Measurements from ENCODE around the gene POPDC3. TPM values are rescaled to one million over a fixed set of nuclear protein-coding genes. Genes with fewer than 3 reads are reported as not detected.
"Not testable (repeated sequence)": the region's sequence is repeated elsewhere in the genome, so short reads cannot be mapped to it uniquely, and the experiment has no call there.

The POPDC3 gene
- total RNA-seq, 8 experiments from 2014 or later = 1.8 to 19.1 (median 4.8) TPM

- in situ Hi-C loops (cut with MboI; ENCODE audit: low pct_unique_long_range_greater_than_20kb in 2 of 9, low sequenced_read_pairs in 9 of 9, unreplicated experiment in 9 of 9) = no loop called here
- peak in 1 of 8 experiments; percentile 41 for ATAC-seq (replicated peaks in 6 of 8)
- H3K27ac ChIP-seq = no peak overlapping the region
- 34 to 100% (median 75%) methylated on average over 1 to 7 of the region's 7 CpGs for WGBS, 10 experiments
- no peak overlapping the region for H3K4me3 ChIP-seq
- no peaks in the 10 kb centered on the region for H3K4me1 ChIP-seq (replicated peaks in 1 of 2)
Observed at GRCh38 chr6:105192707-105193465, 13.1 kb upstream of the POPDC3 start.

DNA sequence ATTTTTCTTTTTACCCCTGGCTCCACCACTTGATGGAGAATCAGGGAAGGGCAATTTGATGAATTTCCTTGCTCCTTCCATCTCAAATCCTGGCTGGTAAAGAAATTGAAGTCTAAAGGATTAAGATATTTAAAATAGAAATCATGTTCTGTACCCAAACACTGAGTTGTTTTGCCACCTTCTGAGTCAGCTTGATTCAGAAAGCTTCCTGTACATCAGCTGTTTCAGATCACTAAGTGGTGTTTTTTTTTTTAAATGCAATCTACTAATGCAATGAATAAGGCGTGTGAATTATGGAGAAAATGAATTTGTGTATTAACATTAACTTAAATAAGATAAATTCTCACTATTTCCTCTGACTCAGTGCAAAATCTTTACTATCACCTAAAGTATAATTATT lies 11.5 kb upstream of the POPDC3 start:
- 0 to 100% (median 63%) methylated on average over 1 of the region's 1 CpG; no CpG with 5 or more reads in 3 of the 10 experiments for WGBS, 10 experiments
- ATAC-seq (replicated peaks in 6 of 8) = no peak
- H3K4me1 ChIP-seq (replicated peaks in 1 of 2) = no peaks in the 10 kb centered on the region
- in situ Hi-C loops (cut with MboI; ENCODE audit: low pct_unique_long_range_greater_than_20kb in 2 of 9, low sequenced_read_pairs in 9 of 9, unreplicated experiment in 9 of 9) = no loop called here
- H3K27ac ChIP-seq = no peak overlapping the region
- H3K4me3 ChIP-seq = no peak overlapping the region

GRCh38 chr6:105189026-105189820 lies 9.4 kb upstream of the POPDC3 start:
- ATAC-seq (replicated peaks in 6 of 8) = no peak
- H3K4me1 ChIP-seq (replicated peaks in 1 of 2) = no peaks in the 10 kb centered on the region
- no peak overlapping the region for H3K27ac ChIP-seq
- in situ Hi-C loops (cut with MboI; ENCODE audit: low pct_unique_long_range_greater_than_20kb in 2 of 9, low sequenced_read_pairs in 9 of 9, unreplicated experiment in 9 of 9) = no loop called here
- H3K4me3 ChIP-seq = no peak overlapping the region
- 55 to 100% (median 87%) methylated on average over 1 to 10 of the region's 10 CpGs; no CpG with 5 or more reads in 1 of the 10 experiments for WGBS, 10 experiments

DNA sequence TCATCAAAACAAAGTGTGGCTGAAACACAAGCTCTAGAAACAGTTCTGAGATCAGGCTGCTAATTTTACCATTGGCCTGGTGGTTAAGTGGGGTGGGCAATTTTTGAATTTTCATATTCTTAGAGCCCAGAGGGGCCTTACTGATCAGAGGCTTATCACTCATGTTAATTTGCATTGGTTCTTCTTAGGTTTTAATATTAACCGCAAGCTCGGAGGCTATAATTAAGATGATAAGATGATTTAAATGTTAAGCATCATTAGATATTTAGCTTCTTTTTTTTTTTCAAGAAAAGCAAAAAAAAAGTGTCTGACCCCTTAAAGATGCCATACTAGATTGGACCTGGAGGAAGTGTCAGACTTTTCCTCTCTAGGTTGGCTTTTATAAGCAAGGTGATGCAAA lies 8.4 kb upstream of the POPDC3 start:
- no peaks in the 10 kb centered on the region for H3K4me1 ChIP-seq (replicated peaks in 1 of 2)

GRCh38 chr6:105186576-105186975 lies 6.8 kb upstream of the POPDC3 start:
- no peak overlapping the region for H3K4me3 ChIP-seq
- 70 to 100% (median 100%) methylated on average over 1 to 2 of the region's 2 CpGs; no CpG with 5 or more reads in 4 of the 10 experiments for WGBS, 10 experiments
- in situ Hi-C loops (cut with MboI; ENCODE audit: low pct_unique_long_range_greater_than_20kb in 2 of 9, low sequenced_read_pairs in 9 of 9, unreplicated experiment in 9 of 9) = no loop called here
- no peak for ATAC-seq (replicated peaks in 6 of 8)
- no peak overlapping the region for H3K27ac ChIP-seq
- H3K4me1 ChIP-seq (replicated peaks in 1 of 2) = no peaks in the 10 kb centered on the region

More for the DNA sequence above, 8.4 kb upstream of the POPDC3 start:
- WGBS, 10 experiments = 84 to 100% (median 96%) methylated on average over 1 to 2 of the region's 2 CpGs; no CpG with 5 or more reads in 1 of the 10 experiments
- no peak overlapping the region for H3K27ac ChIP-seq
- H3K4me3 ChIP-seq = no peak overlapping the region
- ATAC-seq (replicated peaks in 6 of 8) = no peak
- in situ Hi-C loops (cut with MboI; ENCODE audit: low pct_unique_long_range_greater_than_20kb in 2 of 9, low sequenced_read_pairs in 9 of 9, unreplicated experiment in 9 of 9) = no loop called here

DNA sequence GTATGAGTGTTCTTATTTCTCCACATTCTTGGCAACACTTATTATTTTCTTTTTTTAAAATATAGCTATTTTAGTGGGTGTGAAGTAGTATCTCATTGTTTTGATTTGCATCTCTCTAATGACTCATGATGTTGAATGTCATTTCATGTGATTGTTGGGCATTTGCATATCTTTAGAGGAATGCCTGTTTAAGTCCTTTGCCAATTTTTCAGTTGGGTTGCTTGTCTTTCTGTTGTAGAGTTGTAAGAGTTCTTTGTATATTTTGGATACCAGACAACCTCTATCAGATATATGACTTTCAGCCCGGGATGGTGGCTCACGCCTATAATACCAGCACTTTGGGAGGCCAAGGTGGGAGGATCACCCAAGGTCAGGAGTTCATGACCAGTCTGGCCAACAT lies 5.1 kb upstream of the POPDC3 start:
- ATAC-seq (replicated peaks in 6 of 8) = peak in 2 of 8 experiments; percentile 90 to 92
- Histone ChIP-seq H3K4me3 (no peak overlapping the region), H3K27ac (no peak overlapping the region), H3K4me1 (replicated peaks in 1 of 2) (no peaks in the 10 kb centered on the region)
- 0 to 100% (median 47%) methylated on average over 1 to 2 of the region's 2 CpGs; no CpG with 5 or more reads in 4 of the 10 experiments for WGBS, 10 experiments
- in situ Hi-C loops (cut with MboI; ENCODE audit: low pct_unique_long_range_greater_than_20kb in 2 of 9, low sequenced_read_pairs in 9 of 9, unreplicated experiment in 9 of 9) = no loop called here

GRCh38 chr6:105181981-105182515 lies 2.2 kb upstream of the POPDC3 start:
- ATAC-seq (replicated peaks in 6 of 8) = no peak
- Histone ChIP-seq H3K4me1 (replicated peaks in 1 of 2) (no peaks in the 10 kb centered on the region), H3K27ac (no peak overlapping the region), H3K4me3 (no peak overlapping the region)
- in situ Hi-C loops (cut with MboI; ENCODE audit: low pct_unique_long_range_greater_than_20kb in 2 of 9, low sequenced_read_pairs in 9 of 9, unreplicated experiment in 9 of 9) = no loop called here
- WGBS, 10 experiments = 40 to 100% (median 91%) methylated on average over 1 to 4 of the region's 4 CpGs; no CpG with 5 or more reads in 1 of the 10 experiments

DNA sequence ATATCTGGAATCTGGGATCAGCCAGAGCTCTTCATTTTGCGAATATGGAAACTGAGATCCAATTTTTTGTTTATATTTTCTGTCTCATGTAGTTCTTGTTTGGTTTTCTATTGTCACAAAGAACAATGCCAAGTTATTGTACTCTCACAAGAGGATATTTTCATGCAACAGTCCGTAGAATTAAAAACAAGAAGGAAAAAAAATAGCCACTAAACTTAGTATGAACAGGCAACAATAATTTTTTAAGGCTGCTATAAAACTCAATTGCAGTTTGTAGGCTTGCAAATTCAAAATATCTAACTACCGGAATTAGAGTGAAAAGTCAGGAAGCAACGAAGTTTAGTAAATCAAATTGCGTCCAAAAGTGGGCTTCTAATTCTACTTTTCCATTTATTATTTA lies 1.2 kb downstream of the POPDC3 start:
- 60 to 100% (median 69%) methylated on average over 1 to 5 of the region's 5 CpGs for whole genome bisulfite sequencing, 10 experiments
- in situ Hi-C loops (cut with MboI; ENCODE audit: low pct_unique_long_range_greater_than_20kb in 2 of 9, low sequenced_read_pairs in 9 of 9, unreplicated experiment in 9 of 9) = no loop called here
- no peak for ATAC-seq (replicated peaks in 6 of 8)
- Histone ChIP-seq H3K27ac (no peak overlapping the region), H3K4me3 (no peak overlapping the region), H3K4me1 (replicated peaks in 1 of 2) (no peaks in the 10 kb centered on the region)

- Histone ChIP-seq H3K4me1 (replicated peaks in 1 of 2) (no peaks in the 10 kb centered on the region), H3K4me3 (no peak overlapping the region), H3K27ac (no peak overlapping the region)
- in situ Hi-C loops (cut with MboI; ENCODE audit: low pct_unique_long_range_greater_than_20kb in 2 of 9, low sequenced_read_pairs in 9 of 9, unreplicated experiment in 9 of 9) = no loop called here
- no peak for ATAC-seq (replicated peaks in 6 of 8)
- WGBS, 10 experiments = 25 to 100% (median 77%) methylated on average over 1 of the region's 1 CpG; no CpG with 5 or more reads in 4 of the 10 experiments
Observed at GRCh38 chr6:105178110-105178509, 1.7 kb downstream of the POPDC3 start.

DNA sequence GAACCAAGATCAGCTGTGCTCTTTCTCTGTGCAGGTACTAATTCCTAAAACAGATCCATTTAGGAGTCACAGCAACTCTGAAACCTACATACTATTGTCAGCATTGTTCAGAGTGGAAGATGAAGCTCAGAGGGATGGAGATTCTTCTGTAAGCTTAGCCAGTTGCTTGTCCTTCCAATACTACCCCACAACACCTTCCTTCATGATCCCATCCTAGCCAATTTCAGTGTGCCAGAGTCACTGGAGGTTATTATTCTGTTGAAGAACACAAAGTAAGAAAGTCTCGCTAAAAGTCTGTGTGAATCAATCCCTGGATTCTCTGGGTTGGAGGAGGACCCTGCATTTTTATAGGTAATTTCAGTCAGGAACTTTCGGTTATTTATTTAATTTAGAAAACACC lies 2.3 kb downstream of the POPDC3 start:
- ATAC-seq (replicated peaks in 6 of 8) = no peak
- H3K4me1 ChIP-seq (replicated peaks in 1 of 2) = no peaks in the 10 kb centered on the region
- WGBS, 10 experiments = 75 to 100% (median 94%) methylated on average over 1 to 2 of the region's 2 CpGs; no CpG with 5 or more reads in 2 of the 10 experiments
- H3K27ac ChIP-seq = no peak overlapping the region
- in situ Hi-C loops (cut with MboI; ENCODE audit: low pct_unique_long_range_greater_than_20kb in 2 of 9, low sequenced_read_pairs in 9 of 9, unreplicated experiment in 9 of 9) = no loop called here
- H3K4me3 ChIP-seq = no peak overlapping the region

DNA sequence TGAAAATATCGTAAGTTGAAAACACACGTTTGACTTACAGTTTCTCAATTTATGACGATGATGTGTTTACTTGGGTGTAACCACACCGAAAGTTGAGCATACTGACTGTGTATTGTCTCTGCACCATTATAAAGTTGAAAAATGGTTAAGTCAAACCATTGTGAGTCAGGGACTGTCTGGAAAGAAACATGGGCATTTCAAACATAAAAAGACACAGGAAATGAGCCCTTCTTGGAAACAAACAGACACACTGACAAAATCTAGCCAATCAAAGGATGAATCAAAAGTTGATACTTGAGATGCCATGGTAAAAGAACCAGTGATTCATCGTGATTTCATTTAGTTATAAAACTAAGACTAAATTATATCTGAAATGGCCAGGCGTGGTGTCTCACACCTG lies 5.3 kb downstream of the POPDC3 start:
- H3K27ac ChIP-seq = no peak overlapping the region
- WGBS, 10 experiments = 11 to 96% (median 86%) methylated on average over 2 to 6 of the region's 6 CpGs; no CpG with 5 or more reads in 1 of the 10 experiments

GRCh38 chr6:105172515-105172914 lies 7.3 kb downstream of the POPDC3 start:
- in situ Hi-C loops (cut with MboI; ENCODE audit: low pct_unique_long_range_greater_than_20kb in 2 of 9, low sequenced_read_pairs in 9 of 9, unreplicated experiment in 9 of 9); H3K4me3 ChIP-seq; H3K4me1 ChIP-seq (replicated peaks in 1 of 2); H3K27ac ChIP-seq; ATAC-seq (replicated peaks in 6 of 8): not testable (repeated sequence)
- WGBS, 10 experiments = no CpG with 5 or more reads among the region's 4 CpGs

More for the DNA sequence above, 5.3 kb downstream of the POPDC3 start:
- in situ Hi-C loops (cut with MboI; ENCODE audit: low pct_unique_long_range_greater_than_20kb in 2 of 9, low sequenced_read_pairs in 9 of 9, unreplicated experiment in 9 of 9) = no loop called here
- H3K4me3 ChIP-seq = no peak overlapping the region
- no peaks in the 10 kb centered on the region for H3K4me1 ChIP-seq (replicated peaks in 1 of 2)
- ATAC-seq (replicated peaks in 6 of 8) = peak in 1 of 8 experiments; percentile 51

- peak in 1 of 8 experiments; percentile 66 for ATAC-seq (replicated peaks in 6 of 8)
- in situ Hi-C loops (cut with MboI; ENCODE audit: low pct_unique_long_range_greater_than_20kb in 2 of 9, low sequenced_read_pairs in 9 of 9, unreplicated experiment in 9 of 9) = no loop called here
- Histone ChIP-seq H3K27ac (no peak overlapping the region), H3K4me3 (no peak overlapping the region), H3K4me1 (replicated peaks in 1 of 2) (peaks cover 5% of the 10 kb centered on the region in 2 donors)
- 0 to 60% (median 0%) methylated on average over 1 of the region's 1 CpG; no CpG with 5 or more reads in 2 of the 10 experiments for WGBS, 10 experiments
Observed at GRCh38 chr6:105170059-105170458, 9.8 kb downstream of the POPDC3 start.

Data from motor neuron (in vitro differentiated cells).